T-helper 2 cell treated with Interferon-gamma antibody and Interleukin-4, amounts not matched to agents 5 μg/mL and 100 μg/mL, for 36 hours (primary cell): ENCODE measurements around the gene CAMKMT.
"Not testable (repeated sequence)": the region's sequence is repeated elsewhere in the genome, so short reads cannot be mapped to it uniquely, and the experiment has no call there.

Experiments used
- DNase-seq: peaks from one replicate; pipeline ENCODE4 v3.0.0; 2021; ENCODE audit warnings: low spot score
- H3K27ac Mint-ChIP-seq: one replicate; pipeline ENCODE4 v1.8.0; 2021; ENCODE audit warnings: mild to moderate bottlenecking, mixed read lengths
- H3K27me3 Mint-ChIP-seq: one replicate; pipeline ENCODE4 v1.8.0; 2021; ENCODE audit warnings: low read depth, mixed read lengths
- H3K36me3 Mint-ChIP-seq: one replicate; pipeline ENCODE4 v1.8.0; 2021; ENCODE audit warnings: low read depth, mixed read lengths
- H3K4me1 Mint-ChIP-seq: one replicate; pipeline ENCODE4 v1.8.0; 2021; ENCODE audit warnings: low read depth, mixed read lengths
- H3K4me3 Mint-ChIP-seq: one replicate; pipeline ENCODE4 v1.8.0; 2022; ENCODE audit warnings: mild to moderate bottlenecking, moderate library complexity, mixed read lengths
- H3K9me3 Mint-ChIP-seq: one replicate; pipeline ENCODE4 v1.8.0; 2021; ENCODE audit warnings: mixed read lengths

CAMKMT gene

DNA sequence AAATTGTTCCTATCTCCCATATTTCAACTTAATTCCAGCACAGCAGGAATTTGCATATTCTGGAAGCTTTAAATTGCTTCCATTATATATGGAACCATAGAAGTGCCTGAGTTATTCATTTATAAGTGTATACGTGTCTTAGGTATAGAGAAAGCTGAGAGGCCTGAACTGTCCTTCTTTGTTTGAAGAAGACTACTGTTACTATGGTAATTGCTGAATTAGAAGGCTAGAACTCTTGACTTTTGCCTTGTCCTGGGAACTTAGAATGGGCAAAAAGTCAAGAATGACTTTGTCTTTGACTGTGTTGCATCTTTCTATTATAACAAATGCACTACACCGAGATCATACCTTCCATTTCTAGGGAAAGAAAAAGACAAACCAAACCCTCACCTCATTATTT, 15.7 kb downstream of the CAMKMT start:
- Mint-ChIP-seq H3K36me3 (peaks cover 8% of the 10 kb centered on the region), H3K27ac (no peak overlapping the region), H3K4me1 (peaks cover 3% of the 10 kb centered on the region), H3K4me3 (no peak overlapping the region), H3K9me3 (no peaks in the 10 kb centered on the region), H3K27me3 (no peaks in the 10 kb centered on the region)
- DNase-seq = no peak

DNA sequence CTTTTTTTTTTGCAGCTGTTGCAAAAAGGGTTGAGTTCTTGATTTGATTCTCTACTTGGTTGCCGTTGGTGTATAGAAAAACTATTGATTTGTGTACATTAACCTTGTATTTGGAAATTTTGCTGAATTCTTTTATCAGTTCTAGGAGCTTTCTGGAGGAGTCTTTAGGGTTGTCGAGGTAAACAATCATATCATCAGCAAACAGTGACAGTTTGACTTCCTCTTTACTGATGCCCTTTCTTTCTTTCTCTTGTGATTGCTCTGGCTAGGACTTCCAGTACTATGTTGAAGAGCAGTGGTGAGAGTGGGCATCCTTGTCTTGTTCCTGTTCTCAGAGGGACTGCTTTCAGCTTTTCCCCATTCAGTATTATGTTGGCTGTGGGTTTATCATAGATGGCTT, 23.5 kb downstream of the CAMKMT start:
- not testable (repeated sequence) for H3K27me3 Mint-ChIP-seq, DNase-seq, H3K27ac Mint-ChIP-seq, H3K4me1 Mint-ChIP-seq, H3K4me3 Mint-ChIP-seq
- H3K36me3 Mint-ChIP-seq = peaks cover 19% of the 10 kb centered on the region
- peaks cover 16% of the 10 kb centered on the region for H3K9me3 Mint-ChIP-seq

GRCh38 chr2:44388877-44389276, 27.1 kb downstream of the CAMKMT start:
- Mint-ChIP-seq H3K27me3 (no peaks in the 10 kb centered on the region), H3K27ac (no peak overlapping the region)

GRCh38 chr2:44389895-44390294, 28.1 kb downstream of the CAMKMT start:
- no peak overlapping the region for H3K4me3 Mint-ChIP-seq
- H3K27me3 Mint-ChIP-seq = no peaks in the 10 kb centered on the region
- H3K9me3 Mint-ChIP-seq = peaks cover 8% of the 10 kb centered on the region
- no peak overlapping the region for H3K27ac Mint-ChIP-seq
- no peak for DNase-seq
- peaks cover 3% of the 10 kb centered on the region for H3K36me3 Mint-ChIP-seq
- peaks cover 5% of the 10 kb centered on the region for H3K4me1 Mint-ChIP-seq

More at GRCh38 chr2:44388877-44389276, 27.1 kb downstream of the CAMKMT start:
- no peak for DNase-seq
- peaks cover 5% of the 10 kb centered on the region for H3K4me1 Mint-ChIP-seq
- peaks cover 12% of the 10 kb centered on the region for H3K36me3 Mint-ChIP-seq
- peaks cover 16% of the 10 kb centered on the region for H3K9me3 Mint-ChIP-seq
- no peak overlapping the region for H3K4me3 Mint-ChIP-seq

GRCh38 chr2:44392338-44392943, 30.7 kb downstream of the CAMKMT start:
- Mint-ChIP-seq H3K27ac (no peak overlapping the region), H3K36me3 (no peaks in the 10 kb centered on the region), H3K27me3 (no peaks in the 10 kb centered on the region), H3K9me3 (no peaks in the 10 kb centered on the region), H3K4me1 (no peaks in the 10 kb centered on the region), H3K4me3 (no peak overlapping the region)
- DNase-seq = no peak

- no peak for DNase-seq
- no peaks in the 10 kb centered on the region for H3K9me3 Mint-ChIP-seq
- H3K4me3 Mint-ChIP-seq = no peak overlapping the region
- H3K4me1 Mint-ChIP-seq = no peaks in the 10 kb centered on the region
- H3K27ac Mint-ChIP-seq = no peak overlapping the region
- H3K36me3 Mint-ChIP-seq = no peaks in the 10 kb centered on the region
- H3K27me3 Mint-ChIP-seq = no peaks in the 10 kb centered on the region
Measured at GRCh38 chr2:44397447-44398175, 35.9 kb downstream of the CAMKMT start.

DNA sequence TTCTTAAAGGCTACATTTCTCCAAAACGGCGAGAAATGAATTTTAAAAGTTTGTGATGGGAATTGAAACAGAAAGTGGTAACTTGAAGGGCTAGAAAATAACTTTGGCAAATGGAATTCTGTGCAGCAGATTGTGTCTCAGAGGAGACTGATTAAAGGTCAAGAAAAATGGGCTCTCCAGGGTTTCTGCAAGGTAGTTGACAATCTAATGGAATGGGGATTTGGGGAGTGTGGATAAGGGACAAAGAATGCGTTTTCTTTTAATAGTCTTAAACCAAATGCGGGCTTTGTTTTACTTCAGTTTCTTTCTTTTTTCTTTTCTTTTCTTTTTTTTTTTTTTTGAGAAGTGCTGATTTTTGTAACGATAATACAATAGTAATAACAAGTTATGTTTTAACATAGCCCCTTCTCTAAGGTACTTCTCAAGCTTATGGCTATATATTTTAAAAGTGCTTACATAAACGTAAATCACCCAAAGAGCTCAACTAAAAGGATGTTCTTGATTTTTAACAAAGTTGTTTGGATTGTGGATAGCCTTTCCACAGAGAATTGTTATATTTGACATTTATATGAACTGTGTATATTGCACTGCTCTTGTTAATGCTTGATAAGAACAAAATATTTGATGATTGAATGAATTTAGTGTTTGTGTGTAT, 36.6 kb downstream of the CAMKMT start:
- Mint-ChIP-seq H3K36me3 (no peaks in the 10 kb centered on the region), H3K27ac (no peak overlapping the region), H3K4me1 (no peaks in the 10 kb centered on the region), H3K9me3 (no peaks in the 10 kb centered on the region), H3K27me3 (no peaks in the 10 kb centered on the region), H3K4me3 (no peak overlapping the region)
- no peak for DNase-seq

DNA sequence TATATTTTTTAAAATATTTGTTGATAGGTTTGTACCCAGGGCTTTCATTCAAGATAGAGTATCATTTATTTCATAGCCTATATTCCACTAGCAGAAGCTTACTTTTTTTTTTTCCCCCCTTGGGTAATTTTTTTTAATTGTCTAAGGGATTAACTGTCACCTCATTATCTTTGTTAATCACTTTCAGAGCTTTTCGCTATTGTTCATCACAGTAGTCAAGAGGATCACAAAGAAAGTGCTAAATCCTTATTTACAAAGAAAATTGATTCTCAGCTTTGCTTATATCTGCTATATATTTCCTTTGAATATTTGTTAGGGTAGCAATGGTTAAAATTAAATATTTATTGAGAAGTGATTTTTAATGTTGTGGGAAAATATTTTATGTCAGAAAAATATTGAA, 59.0 kb downstream of the CAMKMT start:
- DNase-seq = no peak
- H3K9me3 Mint-ChIP-seq = no peaks in the 10 kb centered on the region
- peaks cover 9% of the 10 kb centered on the region for H3K36me3 Mint-ChIP-seq
- no peak overlapping the region for H3K4me3 Mint-ChIP-seq
- H3K4me1 Mint-ChIP-seq = no peaks in the 10 kb centered on the region
- no peak overlapping the region for H3K27ac Mint-ChIP-seq
- no peaks in the 10 kb centered on the region for H3K27me3 Mint-ChIP-seq

DNA sequence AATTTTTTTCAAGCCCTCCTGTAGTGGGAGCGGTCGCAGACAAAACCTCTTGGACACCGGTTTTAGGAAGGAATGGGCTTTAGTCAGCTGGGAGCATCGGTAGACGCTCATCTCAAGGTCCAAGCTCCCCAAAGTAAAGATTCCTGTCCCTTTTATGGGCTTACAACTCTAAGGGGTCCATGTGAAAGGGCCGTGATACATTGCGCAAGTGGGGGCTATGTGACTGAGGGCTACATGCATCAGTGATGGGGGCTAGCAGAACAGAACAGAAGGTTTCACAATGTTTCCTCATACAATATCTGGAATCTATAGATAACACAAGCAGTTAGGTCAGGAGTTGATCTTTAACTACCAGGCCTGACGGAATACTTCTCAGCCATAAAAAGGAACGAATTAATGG, 62.5 kb downstream of the CAMKMT start:
- H3K27ac Mint-ChIP-seq = no peak overlapping the region
- DNase-seq = no peak
- no peaks in the 10 kb centered on the region for H3K9me3 Mint-ChIP-seq

GRCh38 chr2:44429034-44429433, 67.3 kb downstream of the CAMKMT start:
- DNase-seq = no peak
- no peaks in the 10 kb centered on the region for H3K36me3 Mint-ChIP-seq
- H3K4me1 Mint-ChIP-seq = peaks cover 2% of the 10 kb centered on the region
- H3K27ac Mint-ChIP-seq = no peak overlapping the region
- H3K27me3 Mint-ChIP-seq = no peaks in the 10 kb centered on the region
- H3K4me3 Mint-ChIP-seq = no peak overlapping the region
- no peaks in the 10 kb centered on the region for H3K9me3 Mint-ChIP-seq

More for the DNA sequence above, 62.5 kb downstream of the CAMKMT start:
- H3K36me3 Mint-ChIP-seq = peaks cover 5% of the 10 kb centered on the region
- no peak overlapping the region for H3K4me3 Mint-ChIP-seq
- H3K27me3 Mint-ChIP-seq = no peaks in the 10 kb centered on the region
- H3K4me1 Mint-ChIP-seq = no peaks in the 10 kb centered on the region

DNA sequence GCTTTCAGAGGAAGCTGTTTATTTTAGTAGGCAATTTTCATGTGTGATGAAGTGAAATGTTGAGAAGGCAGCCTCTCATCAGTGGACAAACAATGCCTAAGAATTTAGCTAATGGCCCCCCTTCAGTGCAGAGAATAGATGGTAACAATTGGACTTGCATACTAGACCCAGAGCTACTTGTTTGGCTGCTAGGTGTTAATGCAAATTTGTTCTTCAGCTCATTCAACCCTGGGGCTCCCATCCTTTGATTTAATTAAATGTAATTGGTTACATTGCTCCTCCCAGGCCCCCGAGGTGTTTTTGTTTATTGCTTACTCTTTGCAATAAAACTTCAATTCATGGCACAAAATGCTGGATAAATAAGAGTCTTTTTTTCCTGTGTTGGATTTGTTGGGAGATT, 68.6 kb downstream of the CAMKMT start:
- DNase-seq = no peak
- H3K4me1 Mint-ChIP-seq = peaks cover 2% of the 10 kb centered on the region
- no peaks in the 10 kb centered on the region for H3K36me3 Mint-ChIP-seq
- H3K4me3 Mint-ChIP-seq = no peak overlapping the region
- H3K27ac Mint-ChIP-seq = no peak overlapping the region
- no peaks in the 10 kb centered on the region for H3K9me3 Mint-ChIP-seq
- no peaks in the 10 kb centered on the region for H3K27me3 Mint-ChIP-seq

GRCh38 chr2:44433895-44434294, 72.1 kb downstream of the CAMKMT start:
- H3K27ac Mint-ChIP-seq = no peak overlapping the region
- H3K4me3 Mint-ChIP-seq = no peak overlapping the region
- H3K36me3 Mint-ChIP-seq = no peaks in the 10 kb centered on the region
- H3K27me3 Mint-ChIP-seq = no peaks in the 10 kb centered on the region
- no peaks in the 10 kb centered on the region for H3K9me3 Mint-ChIP-seq
- H3K4me1 Mint-ChIP-seq = peaks cover 2% of the 10 kb centered on the region
- no peak for DNase-seq

DNA sequence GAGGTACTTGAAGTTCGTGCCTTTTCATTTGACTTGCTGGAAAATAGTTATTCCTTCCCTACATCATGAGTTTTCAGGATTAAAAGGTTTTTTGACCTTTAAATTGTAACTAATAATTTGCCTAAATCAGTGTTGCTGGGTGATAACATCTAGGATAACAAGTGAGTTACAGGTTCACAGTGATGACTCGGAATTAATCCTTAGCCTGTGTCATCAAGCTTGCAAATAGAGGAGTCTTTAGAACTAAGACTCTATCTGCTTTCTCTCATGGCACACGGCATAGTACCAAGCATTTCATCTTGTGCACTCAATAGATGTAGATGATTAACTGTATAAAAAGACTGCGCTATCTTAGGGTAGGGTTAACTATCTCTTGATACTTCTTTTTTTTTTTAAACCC, 79.5 kb downstream of the CAMKMT start:
- no peak for DNase-seq
- Mint-ChIP-seq H3K36me3 (peaks cover 3% of the 10 kb centered on the region), H3K4me1 (no peaks in the 10 kb centered on the region), H3K4me3 (no peak overlapping the region), H3K27ac (no peak overlapping the region), H3K9me3 (no peaks in the 10 kb centered on the region), H3K27me3 (no peaks in the 10 kb centered on the region)

DNA sequence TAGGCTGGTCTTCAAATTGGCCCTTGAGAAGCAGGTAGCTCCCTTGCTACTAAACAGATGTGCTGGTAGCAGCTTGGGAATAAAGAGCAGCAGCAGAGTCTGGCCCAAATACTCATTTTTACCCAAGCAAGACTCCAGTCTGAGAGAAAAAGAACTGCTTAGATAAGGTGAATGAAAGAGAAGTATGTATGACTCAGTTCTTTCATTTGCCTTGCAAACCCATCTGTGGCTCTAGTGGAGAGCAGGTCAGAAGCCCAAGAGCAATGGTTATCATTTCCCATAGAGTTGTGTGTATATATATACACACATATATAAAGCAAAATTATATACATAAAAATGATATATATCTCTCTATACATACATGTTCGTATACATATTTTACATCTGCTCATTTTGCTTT, 80.3 kb downstream of the CAMKMT start:
- Mint-ChIP-seq H3K4me1 (no peaks in the 10 kb centered on the region), H3K9me3 (no peaks in the 10 kb centered on the region), H3K27ac (no peak overlapping the region), H3K27me3 (no peaks in the 10 kb centered on the region), H3K36me3 (peaks cover 3% of the 10 kb centered on the region), H3K4me3 (no peak overlapping the region)
- DNase-seq = no peak
